Measurements from ENCODE around the gene DYRK4.

The DYRK4 gene

DNA sequence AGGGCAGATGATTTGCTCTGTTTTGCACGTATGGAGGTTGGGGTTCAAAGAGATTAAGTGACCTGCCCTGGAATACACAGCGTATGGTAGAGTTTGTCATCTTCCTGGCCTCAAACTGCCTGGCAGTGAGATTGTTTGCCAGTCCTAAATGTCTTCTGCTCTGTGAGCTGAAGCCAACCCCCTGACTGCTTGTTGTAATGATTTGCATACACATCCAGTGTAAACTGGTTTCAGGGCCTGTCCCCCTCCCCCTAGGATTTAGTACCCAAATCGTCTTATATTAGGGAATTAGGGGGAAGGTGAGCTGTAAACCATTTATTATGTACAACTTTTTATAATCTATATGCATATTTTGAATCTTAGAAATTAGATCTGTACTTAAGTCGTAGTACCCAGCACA lies 48.5 kb downstream of the DYRK4 start:
- Histone ChIP-seq H3K27me3 (ENCODE audit: insufficient read depth, low read length) (no peaks in the 10 kb centered on the region), H2BK12ac (ENCODE audit: low read length) (no peak overlapping the region), H2AK5ac (ENCODE audit: low read length) (no peak overlapping the region), H4K91ac (ENCODE audit: low read depth, low read length) (no peak overlapping the region), H3K23ac (ENCODE audit: low read length) (no peak overlapping the region), H3K18ac (ENCODE audit: low read length) (no peak overlapping the region), H2BK5ac (ENCODE audit: low read depth, low read length, poor library complexity) (no peak overlapping the region), H3K9me3 (ENCODE audit: insufficient read depth, low read depth, low read length) (no peaks in the 10 kb centered on the region), H3K79me1 (ENCODE audit: low read length) (no peaks in the 10 kb centered on the region), H3K4me1 (ENCODE audit: control insufficient read depth in 1 of 2, insufficient read depth in 2 of 2, low read length in 2 of 2) (no peaks in the 10 kb centered on the region), H3K36me3 (ENCODE audit: control insufficient read depth in 1 of 2, insufficient read depth in 2 of 2, low read length in 2 of 2) (peaks cover 3 to 13% of the 10 kb centered on the region in 2 experiments), H3K27ac (ENCODE audit: low read depth, low read length) (no peak overlapping the region), H3K79me2 (ENCODE audit: control insufficient read depth, insufficient read depth, low read length, poor library complexity) (no peaks in the 10 kb centered on the region), H3K4ac (ENCODE audit: low read depth, low read length) (no peak overlapping the region), H2AFZ (ENCODE audit: insufficient read depth, low read length, poor library complexity) (no peak overlapping the region), H4K12ac (ENCODE audit: low read depth, low read length) (no peak overlapping the region), H4K8ac (ENCODE audit: low read depth, low read length) (no peak overlapping the region), H3K9ac (ENCODE audit: low read length) (no peak overlapping the region), H3K14ac (ENCODE audit: low read length) (no peak overlapping the region), H3K4me2 (ENCODE audit: low read length) (no peak overlapping the region), H3K4me3 (ENCODE audit: low read depth, low read length) (no peak overlapping the region), H2BK120ac (ENCODE audit: insufficient read depth, low read length, poor library complexity) (no peak overlapping the region)
- WGBS (ENCODE audit: extremely low coverage, insufficient coverage, insufficient read length) = no CpG with 5 or more reads among the region's 4 CpGs
- DNase-seq = no peak

DNA sequence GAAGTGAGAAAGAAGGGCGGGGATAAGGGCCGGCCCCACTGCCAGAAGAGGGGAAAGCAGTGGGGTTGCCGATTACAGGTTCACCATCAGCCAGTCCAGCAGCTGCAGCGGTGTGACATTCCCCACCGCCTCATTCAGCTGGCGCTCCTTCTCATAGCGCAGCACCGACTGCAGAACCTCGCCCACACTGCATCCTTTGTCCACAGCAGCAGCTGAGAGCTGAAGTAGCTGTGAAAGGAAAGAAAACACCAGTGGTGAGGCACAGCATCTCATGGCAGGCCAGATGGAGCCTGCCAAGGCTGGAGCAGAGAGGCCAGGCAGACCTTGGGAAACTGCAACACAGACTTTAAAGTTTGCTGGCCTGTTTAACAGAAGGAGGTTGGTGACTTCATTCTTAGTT lies 53.7 kb downstream of the DYRK4 start:
- Histone ChIP-seq H3K4ac (ENCODE audit: low read depth, low read length) (no peak overlapping the region), H3K79me1 (ENCODE audit: low read length) (no peaks in the 10 kb centered on the region), H3K4me2 (ENCODE audit: low read length) (no peak overlapping the region), H4K8ac (ENCODE audit: low read depth, low read length) (no peak overlapping the region), H2BK120ac (ENCODE audit: insufficient read depth, low read length, poor library complexity) (no peak overlapping the region), H3K23ac (ENCODE audit: low read length) (no peak overlapping the region), H3K9ac (ENCODE audit: low read length) (no peak overlapping the region), H3K14ac (ENCODE audit: low read length) (no peak overlapping the region), H3K27ac (ENCODE audit: low read depth, low read length) (no peak overlapping the region), H3K36me3 (ENCODE audit: control insufficient read depth in 1 of 2, insufficient read depth in 2 of 2, low read length in 2 of 2) (peaks cover 5 to 8% of the 10 kb centered on the region in 2 experiments), H3K27me3 (ENCODE audit: insufficient read depth, low read length) (no peaks in the 10 kb centered on the region), H3K4me3 (ENCODE audit: low read depth, low read length) (no peak overlapping the region), H2BK12ac (ENCODE audit: low read length) (no peak overlapping the region), H2AFZ (ENCODE audit: insufficient read depth, low read length, poor library complexity) (no peak overlapping the region), H3K9me3 (ENCODE audit: insufficient read depth, low read depth, low read length) (no peaks in the 10 kb centered on the region), H4K91ac (ENCODE audit: low read depth, low read length) (no peak overlapping the region), H3K4me1 (ENCODE audit: control insufficient read depth in 1 of 2, insufficient read depth in 2 of 2, low read length in 2 of 2) (no peaks in the 10 kb centered on the region), H2BK5ac (ENCODE audit: low read depth, low read length, poor library complexity) (no peak overlapping the region), H3K18ac (ENCODE audit: low read length) (no peak overlapping the region), H2AK5ac (ENCODE audit: low read length) (no peak overlapping the region), H3K79me2 (ENCODE audit: control insufficient read depth, insufficient read depth, low read length, poor library complexity) (no peaks in the 10 kb centered on the region), H4K12ac (ENCODE audit: low read depth, low read length) (no peak overlapping the region)
- WGBS (ENCODE audit: extremely low coverage, insufficient coverage, insufficient read length) = no CpG with 5 or more reads among the region's 9 CpGs
- DNase-seq = no peak

DNA sequence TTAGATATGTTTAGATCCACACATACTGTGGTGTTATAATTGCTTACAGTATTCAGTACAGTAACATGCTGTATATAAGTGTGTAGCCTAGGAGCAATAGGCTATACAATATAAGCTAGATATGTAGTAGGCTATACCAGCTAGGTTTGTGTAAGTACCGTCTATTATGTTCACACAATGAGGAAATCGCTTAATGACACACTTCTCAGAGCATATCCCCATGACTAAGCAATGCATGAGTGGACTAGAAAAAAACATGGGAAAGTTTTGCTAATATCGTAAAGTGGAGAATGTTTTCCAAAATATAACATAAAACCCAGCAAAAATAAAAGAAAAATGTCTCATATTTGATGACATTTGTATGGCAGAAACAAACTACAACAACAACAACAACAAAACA lies 59.5 kb downstream of the DYRK4 start:
- Histone ChIP-seq H3K23ac (ENCODE audit: low read length) (no peak overlapping the region), H3K18ac (ENCODE audit: low read length) (no peak overlapping the region), H2BK120ac (ENCODE audit: insufficient read depth, low read length, poor library complexity) (no peak overlapping the region), H4K91ac (ENCODE audit: low read depth, low read length) (no peak overlapping the region), H3K9me3 (ENCODE audit: insufficient read depth, low read depth, low read length) (no peaks in the 10 kb centered on the region), H2BK5ac (ENCODE audit: low read depth, low read length, poor library complexity) (no peak overlapping the region), H3K27me3 (ENCODE audit: insufficient read depth, low read length) (no peaks in the 10 kb centered on the region), H3K36me3 (ENCODE audit: control insufficient read depth in 1 of 2, insufficient read depth in 2 of 2, low read length in 2 of 2) (no peaks in the 10 kb centered on the region), H4K8ac (ENCODE audit: low read depth, low read length) (no peak overlapping the region), H3K4me2 (ENCODE audit: low read length) (no peak overlapping the region), H3K9ac (ENCODE audit: low read length) (no peak overlapping the region), H4K12ac (ENCODE audit: low read depth, low read length) (no peak overlapping the region), H2AK5ac (ENCODE audit: low read length) (no peak overlapping the region), H2BK12ac (ENCODE audit: low read length) (no peak overlapping the region), H3K79me1 (ENCODE audit: low read length) (no peaks in the 10 kb centered on the region), H2AFZ (ENCODE audit: insufficient read depth, low read length, poor library complexity) (no peak overlapping the region), H3K79me2 (ENCODE audit: control insufficient read depth, insufficient read depth, low read length, poor library complexity) (no peaks in the 10 kb centered on the region), H3K4me3 (ENCODE audit: low read depth, low read length) (no peak overlapping the region), H3K14ac (ENCODE audit: low read length) (no peak overlapping the region), H3K4me1 (ENCODE audit: control insufficient read depth in 1 of 2, insufficient read depth in 2 of 2, low read length in 2 of 2) (no peaks in the 10 kb centered on the region), H3K27ac (ENCODE audit: low read depth, low read length) (no peak overlapping the region), H3K4ac (ENCODE audit: low read depth, low read length) (no peak overlapping the region)
- no CpG with 5 or more reads among the region's 3 CpGs for WGBS (ENCODE audit: extremely low coverage, insufficient coverage, insufficient read length)
- DNase-seq = no peak

DNA sequence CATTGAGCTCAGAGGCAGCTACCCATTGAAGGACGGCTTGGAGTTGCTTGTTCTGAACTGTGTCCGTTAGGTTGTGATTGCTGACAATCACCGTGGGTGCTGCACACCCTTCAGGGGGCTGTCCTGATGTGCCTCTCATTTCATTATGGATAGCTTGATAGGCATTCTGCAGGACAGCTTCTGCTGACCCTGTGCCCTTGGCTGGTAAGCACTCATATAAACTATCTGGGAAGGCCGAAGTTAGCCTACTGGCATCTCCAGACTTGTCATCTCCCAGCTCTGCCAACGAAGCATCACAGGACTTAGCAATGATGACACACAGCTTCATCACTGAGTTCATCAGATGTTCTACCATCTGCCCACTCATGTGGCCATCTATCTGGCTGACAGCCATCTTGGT lies 64.5 kb downstream of the DYRK4 start:
- Histone ChIP-seq H2BK5ac (ENCODE audit: low read depth, low read length, poor library complexity) (no peak overlapping the region), H3K36me3 (ENCODE audit: control insufficient read depth in 1 of 2, insufficient read depth in 2 of 2, low read length in 2 of 2) (no peaks in the 10 kb centered on the region), H3K79me2 (ENCODE audit: control insufficient read depth, insufficient read depth, low read length, poor library complexity) (no peaks in the 10 kb centered on the region), H4K12ac (ENCODE audit: low read depth, low read length) (no peak overlapping the region), H2AK5ac (ENCODE audit: low read length) (no peak overlapping the region), H3K18ac (ENCODE audit: low read length) (no peak overlapping the region), H3K9me3 (ENCODE audit: insufficient read depth, low read depth, low read length) (no peaks in the 10 kb centered on the region), H3K4me1 (ENCODE audit: control insufficient read depth in 1 of 2, insufficient read depth in 2 of 2, low read length in 2 of 2) (no peaks in the 10 kb centered on the region), H3K27ac (ENCODE audit: low read depth, low read length) (no peak overlapping the region), H3K4me3 (ENCODE audit: low read depth, low read length) (no peak overlapping the region), H3K4me2 (ENCODE audit: low read length) (no peak overlapping the region), H4K8ac (ENCODE audit: low read depth, low read length) (no peak overlapping the region), H2BK120ac (ENCODE audit: insufficient read depth, low read length, poor library complexity) (no peak overlapping the region), H4K91ac (ENCODE audit: low read depth, low read length) (no peak overlapping the region), H2AFZ (ENCODE audit: insufficient read depth, low read length, poor library complexity) (no peak overlapping the region), H3K4ac (ENCODE audit: low read depth, low read length) (no peak overlapping the region), H3K79me1 (ENCODE audit: low read length) (no peaks in the 10 kb centered on the region), H3K14ac (ENCODE audit: low read length) (no peak overlapping the region), H3K27me3 (ENCODE audit: insufficient read depth, low read length) (no peaks in the 10 kb centered on the region), H3K9ac (ENCODE audit: low read length) (no peak overlapping the region), H2BK12ac (ENCODE audit: low read length) (no peak overlapping the region), H3K23ac (ENCODE audit: low read length) (no peak overlapping the region)
- DNase-seq = no peak
- WGBS (ENCODE audit: extremely low coverage, insufficient coverage, insufficient read length) = no CpG with 5 or more reads among the region's 5 CpGs
